ENCODE results near the gene TASP1.

The TASP1 gene

DNA sequence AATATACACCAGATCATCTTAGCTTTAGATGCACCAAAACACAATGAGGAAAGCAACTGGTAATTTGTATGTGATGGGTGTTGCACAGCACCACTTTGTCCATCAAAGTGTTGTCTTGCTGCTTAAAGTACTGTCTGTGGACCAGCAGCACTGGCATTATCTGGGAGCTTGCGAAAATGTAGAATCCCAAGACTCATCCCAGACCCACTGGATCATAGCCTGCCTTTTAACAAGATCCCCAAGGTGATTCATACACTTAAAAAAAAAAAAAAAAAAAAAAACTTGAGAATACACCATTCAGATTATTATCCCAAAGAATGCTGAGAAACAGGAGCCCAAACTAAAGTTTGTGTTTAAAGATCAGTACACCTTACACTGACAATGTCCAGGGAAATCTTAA, 123.4 kb downstream of the TASP1 start:
- no peak for DNase-seq (ENCODE audit: low spot score)
- TF ChIP-seq CTCF (IDR thresholded peaks at IDR 0.05; ENCODE audit: extremely low read depth, missing control alignments), result no peak

GRCh38 chr20:13510837-13511488, 127.8 kb downstream of the TASP1 start:
- no peak for DNase-seq (ENCODE audit: low spot score)
- TF ChIP-seq CTCF (IDR thresholded peaks at IDR 0.05; ENCODE audit: extremely low read depth, missing control alignments), result no peak

DNA sequence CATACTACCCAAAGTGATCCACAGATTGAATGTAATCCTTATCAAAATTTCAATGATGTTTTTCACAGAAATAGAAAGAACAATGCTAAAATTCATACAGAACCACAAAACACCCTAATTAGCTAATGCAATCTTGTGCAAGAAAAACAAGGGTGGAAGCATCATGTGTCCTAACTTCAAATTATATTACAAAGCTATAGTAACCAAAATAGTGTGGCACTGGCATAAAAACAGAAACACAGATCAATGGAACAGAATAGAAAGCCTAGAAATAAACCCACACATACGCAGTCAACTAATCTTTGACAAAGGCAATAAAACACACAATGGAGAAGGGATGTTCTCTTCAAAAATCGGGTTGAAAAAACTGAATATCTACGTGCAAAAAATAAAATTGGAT, 131.1 kb downstream of the TASP1 start:
- DNase-seq (ENCODE audit: low spot score), result no peak
- no peak for TF ChIP-seq CTCF (IDR thresholded peaks at IDR 0.05; ENCODE audit: extremely low read depth, missing control alignments)

DNA sequence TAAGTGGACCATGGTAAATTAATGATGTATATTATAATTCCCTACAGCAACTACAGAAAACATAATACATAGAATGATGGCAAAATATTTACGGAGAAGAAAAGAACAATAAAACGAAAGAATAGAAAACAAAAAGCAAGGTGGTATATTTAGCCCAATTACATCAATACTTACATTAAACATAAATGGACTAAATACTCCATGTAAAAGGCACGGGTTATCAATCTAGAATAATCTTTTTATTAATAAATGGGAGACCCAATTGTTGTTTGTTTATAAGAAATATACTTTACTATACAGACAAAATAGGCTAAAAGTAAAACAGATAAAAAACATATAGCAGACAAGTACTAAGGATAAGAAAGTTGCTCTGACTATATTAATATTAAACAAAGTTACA, 137.2 kb downstream of the TASP1 start:
- TF ChIP-seq CTCF (IDR thresholded peaks at IDR 0.05; ENCODE audit: extremely low read depth, missing control alignments), result no peak
- DNase-seq (ENCODE audit: low spot score), result no peak

DNA sequence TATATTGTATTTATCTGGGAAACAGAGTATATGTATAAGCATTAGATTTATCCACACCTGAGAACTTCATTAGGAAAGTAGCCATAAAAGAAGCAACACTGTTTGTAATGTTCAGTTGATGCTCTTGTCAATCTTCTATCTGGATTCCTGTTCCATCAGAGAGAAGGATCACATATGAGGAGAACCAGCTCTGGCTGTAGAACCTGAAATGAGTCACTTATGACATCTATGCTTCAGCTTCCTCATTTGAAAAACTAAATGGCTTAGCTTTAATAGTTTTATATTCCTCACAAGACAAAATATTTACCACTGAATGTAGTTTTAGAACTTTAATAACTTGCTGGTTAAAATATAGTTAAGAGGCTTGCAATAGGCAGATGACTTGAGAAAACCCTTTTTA, 144.7 kb downstream of the TASP1 start:
- TF ChIP-seq CTCF (IDR thresholded peaks at IDR 0.05; ENCODE audit: extremely low read depth, missing control alignments), result no peak
- DNase-seq (ENCODE audit: low spot score), result no peak

DNA sequence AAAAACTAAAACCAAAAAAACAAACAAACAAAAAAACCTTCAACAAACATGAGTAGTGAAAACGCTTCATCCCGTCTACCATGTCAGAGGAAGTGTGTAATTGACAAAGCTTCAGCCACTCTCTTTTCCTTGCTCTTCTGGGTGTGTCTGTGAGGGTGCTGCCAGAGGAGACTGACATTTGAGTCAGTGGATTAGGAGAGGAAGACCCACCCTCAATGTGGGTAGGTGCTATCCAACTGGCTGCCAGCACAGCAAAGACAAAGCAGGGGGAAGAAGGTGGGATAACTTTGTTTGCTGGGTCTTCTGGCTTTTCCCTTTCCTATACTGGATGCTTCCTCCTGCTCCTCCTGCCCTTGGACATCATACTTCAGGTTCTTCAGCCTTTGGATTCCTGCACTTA, 145.6 kb downstream of the TASP1 start:
- no peak for DNase-seq (ENCODE audit: low spot score)
- no peak for TF ChIP-seq CTCF (IDR thresholded peaks at IDR 0.05; ENCODE audit: extremely low read depth, missing control alignments)

GRCh38 chr20:13492001-13492481, 146.7 kb downstream of the TASP1 start:
- no peak for TF ChIP-seq CTCF (IDR thresholded peaks at IDR 0.05; ENCODE audit: extremely low read depth, missing control alignments)
- no peak for DNase-seq (ENCODE audit: low spot score)

Measured in GM20000 (cell line).